Limb (tissue), 2 donors: ENCODE measurements around the gene ABCB7.
"Not testable (repeated sequence)": the region's sequence is repeated elsewhere in the genome, so short reads cannot be mapped to it uniquely, and the experiment has no call there.

Experiments used
- DNase-seq, 2 donors: peaks; one replicate each; pipeline ENCODE4 v3.0.0-alpha.2; 2016; ENCODE audit errors: extremely low spot score in 2 of 2

The ABCB7 gene

GRCh38 chrX:75106772-75107171 lies 49.3 kb downstream of the ABCB7 start:
- DNase-seq = no peak

DNA sequence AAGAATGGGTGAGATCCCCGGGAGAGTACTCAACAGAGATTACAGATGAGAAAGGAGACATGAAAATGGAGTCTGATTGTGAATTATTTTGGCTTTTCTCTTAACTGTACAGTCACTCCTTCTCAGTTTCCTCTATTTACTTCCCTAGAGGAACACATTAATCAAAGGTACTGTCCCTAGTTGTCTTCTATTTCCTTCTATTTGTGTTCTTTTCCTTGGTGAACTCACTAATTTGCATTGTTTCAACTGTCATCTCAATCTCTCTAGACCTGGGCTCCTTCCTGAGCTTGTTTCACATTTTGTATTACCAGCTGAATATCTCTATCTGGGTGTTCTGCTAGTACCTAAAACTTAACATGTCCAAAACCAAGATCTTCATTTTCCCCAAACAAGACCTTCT lies 59.8 kb downstream of the ABCB7 start:
- no peak for DNase-seq

- DNase-seq = no peak
These were observed 69.3 kb downstream of the ABCB7 start for GRCh38 chrX:75086731-75087195.

- DNase-seq = no peak
These were observed 71.3 kb downstream of the ABCB7 start for GRCh38 chrX:75084757-75085156.

GRCh38 chrX:75076429-75076828 lies 79.7 kb downstream of the ABCB7 start:
- no peak for DNase-seq

DNA sequence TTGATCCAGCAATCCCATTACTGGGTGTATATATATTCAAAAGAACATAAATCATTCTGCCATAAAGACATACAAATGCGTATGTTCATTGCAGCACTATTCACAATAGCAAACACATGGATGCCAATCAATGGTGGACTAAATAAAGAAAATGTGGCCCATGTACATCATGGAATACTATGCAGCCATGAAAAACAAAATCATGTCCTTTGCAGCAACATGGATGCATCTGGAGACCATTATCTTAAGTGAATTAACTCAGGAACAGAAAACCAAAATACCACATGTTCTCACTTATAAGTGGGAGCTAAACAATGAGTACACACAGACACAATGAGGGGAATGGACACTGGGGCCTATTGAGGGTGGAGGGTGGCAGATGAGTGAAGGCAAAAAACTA lies 81.6 kb downstream of the ABCB7 start:
- DNase-seq = no peak

DNA sequence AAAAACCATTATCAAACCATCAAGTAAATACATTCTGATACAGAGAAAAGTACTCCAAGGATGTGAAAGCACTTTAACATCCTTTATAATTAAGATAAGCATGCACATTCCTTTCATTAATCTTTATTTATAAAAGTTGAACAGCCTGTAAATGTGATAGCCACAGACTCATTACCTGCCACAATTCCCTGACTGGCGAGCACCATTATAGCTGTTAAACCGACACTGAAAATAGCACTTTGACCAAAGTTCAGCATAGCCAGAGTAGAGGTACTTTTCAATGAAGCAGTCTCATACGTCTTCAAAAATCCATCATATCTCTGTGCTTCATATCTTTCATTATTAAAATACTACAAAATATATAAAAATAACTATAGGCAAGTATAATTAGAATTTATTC lies 84.7 kb downstream of the ABCB7 start:
- no peak for DNase-seq

DNA sequence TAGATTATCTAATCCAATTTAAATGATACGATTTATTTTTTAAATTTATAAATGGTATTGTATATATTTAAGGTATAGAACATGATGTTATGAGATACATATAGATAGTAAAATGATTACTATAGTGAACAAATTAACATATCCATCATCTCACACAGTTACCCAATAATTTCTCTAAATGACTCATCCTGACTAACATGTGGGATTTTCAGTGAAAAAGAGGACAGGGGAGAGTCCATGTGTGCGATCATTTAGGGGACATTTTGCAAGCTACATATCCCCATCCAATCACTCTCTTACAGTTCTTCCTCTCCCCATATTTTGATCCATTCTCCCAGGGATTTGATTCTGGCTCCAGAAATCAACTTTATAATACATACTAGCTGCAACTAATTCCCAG lies 88.2 kb downstream of the ABCB7 start:
- no peak for DNase-seq

DNA sequence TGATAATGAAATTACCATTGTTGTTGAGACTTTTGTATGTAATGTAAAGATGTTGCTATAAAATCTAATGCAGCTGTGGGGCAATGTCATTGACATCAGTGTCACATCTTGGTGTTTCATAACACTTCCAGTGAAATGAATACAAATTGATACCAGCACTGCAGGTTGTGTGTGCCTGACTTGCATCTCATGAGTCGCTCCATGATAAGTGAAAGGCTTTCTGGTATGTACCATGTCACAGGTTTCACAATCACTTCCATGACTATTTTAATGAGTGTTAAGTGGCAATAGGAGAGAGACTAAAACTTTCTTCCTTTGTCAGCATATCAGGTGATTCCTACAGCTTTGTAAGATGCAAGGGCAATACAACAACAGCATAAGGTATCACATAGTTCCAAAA lies 94.4 kb downstream of the ABCB7 start:
- DNase-seq = no peak

GRCh38 chrX:75051047-75051446 lies 105.0 kb downstream of the ABCB7 start:
- no peak for DNase-seq

DNA sequence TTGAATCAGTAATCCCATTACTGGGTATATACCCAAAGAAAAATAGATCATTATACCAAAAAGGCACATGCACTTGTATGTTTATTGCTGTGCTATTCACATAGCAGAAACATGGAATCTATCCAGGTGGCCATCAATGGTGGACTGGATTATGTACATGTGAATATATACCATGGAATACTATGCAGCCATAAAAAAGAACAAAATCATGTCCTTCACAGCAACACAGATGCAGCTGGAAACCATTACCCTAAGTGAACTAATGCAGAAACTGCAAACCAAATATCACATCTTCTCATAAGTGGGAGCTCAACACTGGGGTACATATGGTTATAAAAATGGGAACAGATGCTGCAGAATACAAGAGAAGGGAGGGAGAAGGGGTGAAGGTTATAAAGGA lies 110.7 kb downstream of the ABCB7 start:
- no peak for DNase-seq

- not testable (repeated sequence) for DNase-seq
These were observed 111.9 kb downstream of the ABCB7 start for GRCh38 chrX:75044142-75044541.

GRCh38 chrX:75038925-75039324 lies 117.2 kb downstream of the ABCB7 start:
- DNase-seq = no peak
